T-helper 1 cell treated with Interleukin-12 subunit alpha and Interleukin-12 subunit beta and Interleukin-4 antibody, amounts not matched to agents 30 μg/mL and 1 μg/mL, for 36 hours (primary cell): ENCODE data around the gene DAGLA.

Source experiments
- H3K27ac Mint-ChIP-seq: one replicate; pipeline ENCODE4 v1.8.0; 2021; ENCODE audit warnings: mild to moderate bottlenecking, mixed read lengths
- H3K27me3 Mint-ChIP-seq: one replicate; pipeline ENCODE4 v1.8.0; 2021; ENCODE audit warnings: low read depth, mixed read lengths
- H3K36me3 Mint-ChIP-seq: one replicate; pipeline ENCODE4 v1.8.0; 2021; ENCODE audit warnings: low read depth, mixed read lengths
- H3K4me1 Mint-ChIP-seq: one replicate; pipeline ENCODE4 v1.8.0; 2021; ENCODE audit warnings: low read depth, mixed read lengths
- H3K4me3 Mint-ChIP-seq: one replicate; pipeline ENCODE4 v1.8.0; 2021; ENCODE audit warnings: mild to moderate bottlenecking, moderate library complexity, mixed read lengths
- H3K9me3 Mint-ChIP-seq: one replicate; pipeline ENCODE4 v1.8.0; 2021; ENCODE audit warnings: mixed read lengths

DAGLA gene

DNA sequence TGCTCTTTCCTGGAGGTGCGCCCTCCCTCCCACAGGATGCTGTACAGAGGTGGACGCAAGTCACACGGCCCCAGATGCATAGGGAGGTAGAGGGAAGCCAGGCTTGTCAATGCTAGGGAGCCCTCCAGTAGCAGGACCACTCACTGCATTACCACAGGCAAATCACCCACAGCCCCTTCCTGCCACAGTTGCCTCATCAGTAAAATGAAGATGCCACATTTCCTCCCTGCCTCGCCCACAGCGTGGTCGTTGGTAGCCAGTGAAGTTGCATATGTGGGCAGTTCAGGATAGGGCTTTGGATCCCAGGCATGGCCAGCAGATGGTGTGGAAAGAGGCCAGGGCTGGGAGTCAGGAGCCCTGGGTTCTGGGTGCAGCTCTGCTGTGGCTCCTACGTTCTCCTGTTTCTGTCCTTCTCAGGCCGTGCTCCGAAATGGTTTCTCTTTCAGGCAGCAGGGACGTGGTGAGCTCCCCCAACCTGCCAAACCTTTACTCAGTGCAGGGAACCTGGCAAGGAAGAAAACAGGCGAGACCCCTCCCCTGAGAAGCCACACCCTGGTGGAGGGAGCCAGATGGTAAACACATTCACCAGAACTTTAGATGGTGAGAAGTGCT, 22.6 kb downstream of the DAGLA start:
- no peaks in the 10 kb centered on the region for H3K27me3 Mint-ChIP-seq
- H3K4me3 Mint-ChIP-seq: no peak overlapping the region

DNA sequence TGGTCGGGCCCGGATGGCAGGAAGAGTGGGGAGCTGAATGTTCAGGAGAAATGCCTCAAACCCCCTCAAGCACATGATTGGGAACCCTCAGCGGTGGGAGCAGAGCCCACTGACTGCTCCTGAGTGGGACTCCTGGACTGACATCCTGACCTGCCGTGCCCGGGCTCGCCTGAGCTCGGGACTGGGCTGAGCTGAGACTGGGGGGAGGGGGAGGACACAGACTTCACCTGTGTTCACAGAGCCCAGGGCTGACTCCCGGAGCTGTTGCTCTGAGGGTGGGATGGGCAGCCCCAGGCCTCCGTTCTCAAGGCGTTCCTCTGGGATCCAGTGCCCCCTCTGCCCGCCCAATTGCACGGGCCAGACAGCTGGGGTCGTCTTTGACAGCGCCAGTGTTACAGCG, 24.6 kb downstream of the DAGLA start:
- Mint-ChIP-seq H3K4me3 (no peak overlapping the region), H3K27me3 (no peaks in the 10 kb centered on the region), H3K27ac (no peak overlapping the region), H3K4me1 (peaks cover 7% of the 10 kb centered on the region), H3K36me3 (no peaks in the 10 kb centered on the region), H3K9me3 (no peaks in the 10 kb centered on the region)

More for the DNA sequence above, 22.6 kb downstream of the DAGLA start:
- no peaks in the 10 kb centered on the region for H3K36me3 Mint-ChIP-seq
- no peak overlapping the region for H3K27ac Mint-ChIP-seq
- no peaks in the 10 kb centered on the region for H3K9me3 Mint-ChIP-seq
- peaks cover 16% of the 10 kb centered on the region for H3K4me1 Mint-ChIP-seq

- Mint-ChIP-seq H3K27me3 (no peaks in the 10 kb centered on the region), H3K36me3 (no peaks in the 10 kb centered on the region), H3K4me3 (no peak overlapping the region), H3K4me1 (peaks cover 7% of the 10 kb centered on the region), H3K9me3 (no peaks in the 10 kb centered on the region), H3K27ac (no peak overlapping the region)
Measured at GRCh38 chr11:61706452-61707400, 26.5 kb downstream of the DAGLA start.

DNA sequence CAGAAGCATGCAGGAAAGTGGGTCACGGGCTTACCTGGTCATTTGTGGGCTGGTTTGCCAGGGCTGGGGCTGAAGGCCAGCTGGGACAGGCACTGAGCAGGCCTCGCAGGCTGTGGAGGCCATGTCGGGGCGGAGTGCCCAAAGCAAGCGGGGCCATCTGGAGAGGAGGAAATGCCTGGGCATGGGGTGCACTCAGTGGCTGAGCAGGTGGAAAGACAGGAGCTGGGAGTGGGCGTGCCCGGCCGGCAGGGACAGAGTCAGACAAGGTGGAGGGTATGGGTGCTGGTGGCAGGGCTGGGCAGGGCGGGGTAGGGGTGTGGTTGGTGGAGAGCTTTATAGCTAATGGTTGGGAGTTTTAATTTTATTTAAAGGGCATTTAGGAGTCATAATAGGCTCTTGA, 27.4 kb downstream of the DAGLA start:
- no peak overlapping the region for H3K4me3 Mint-ChIP-seq
- H3K36me3 Mint-ChIP-seq: no peaks in the 10 kb centered on the region
- H3K27ac Mint-ChIP-seq: no peak overlapping the region
- H3K9me3 Mint-ChIP-seq: no peaks in the 10 kb centered on the region
- peaks cover 7% of the 10 kb centered on the region for H3K4me1 Mint-ChIP-seq
- no peaks in the 10 kb centered on the region for H3K27me3 Mint-ChIP-seq

DNA sequence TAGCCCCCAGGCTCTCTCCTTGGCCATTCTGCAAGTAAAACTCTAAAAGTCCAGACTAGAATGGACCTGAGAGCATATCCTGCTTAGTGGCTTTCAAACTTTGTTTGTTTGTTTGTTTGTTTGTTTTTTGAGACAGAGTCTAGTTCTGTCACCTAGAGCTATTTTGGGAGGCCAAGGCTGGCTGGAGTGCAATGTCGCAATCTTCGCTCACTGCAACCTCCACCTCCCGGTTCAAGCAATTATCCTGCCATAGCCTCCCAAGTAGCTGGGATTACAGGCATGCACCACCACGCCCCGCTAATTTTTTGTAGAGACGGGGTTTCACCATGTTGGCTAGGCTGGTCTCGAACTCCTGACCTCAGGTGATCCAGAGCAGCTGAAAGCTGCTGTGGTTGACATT, 28.9 kb downstream of the DAGLA start:
- no peak overlapping the region for H3K27ac Mint-ChIP-seq
- no peaks in the 10 kb centered on the region for H3K27me3 Mint-ChIP-seq
- no peaks in the 10 kb centered on the region for H3K36me3 Mint-ChIP-seq
- no peak overlapping the region for H3K4me3 Mint-ChIP-seq
- H3K4me1 Mint-ChIP-seq: peaks cover 3% of the 10 kb centered on the region
- no peaks in the 10 kb centered on the region for H3K9me3 Mint-ChIP-seq

DNA sequence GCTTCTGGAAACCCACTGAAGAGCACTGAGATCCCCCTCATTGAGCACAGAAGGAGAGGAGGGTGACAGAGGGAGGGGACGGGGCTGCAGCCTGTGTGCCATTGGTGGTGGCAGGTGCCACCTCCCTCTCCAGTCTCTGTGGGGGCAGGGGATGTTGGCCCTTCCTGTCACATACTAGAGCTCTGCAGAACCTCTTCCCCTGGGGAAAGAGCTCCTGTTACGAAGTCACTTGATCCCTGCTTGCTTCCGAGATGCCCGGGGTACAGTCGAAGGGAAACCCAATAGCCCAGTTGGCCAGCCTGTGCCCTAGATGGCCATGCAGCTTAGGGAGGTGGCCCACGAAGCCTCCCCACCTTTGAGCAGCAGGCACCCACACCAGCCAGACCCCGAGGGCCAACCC, 29.4 kb downstream of the DAGLA start:
- Mint-ChIP-seq H3K9me3 (no peaks in the 10 kb centered on the region), H3K4me1 (peaks cover 3% of the 10 kb centered on the region), H3K36me3 (no peaks in the 10 kb centered on the region), H3K27ac (no peak overlapping the region), H3K27me3 (no peaks in the 10 kb centered on the region), H3K4me3 (no peak overlapping the region)

GRCh38 chr11:61710019-61710418, 29.8 kb downstream of the DAGLA start:
- no peak overlapping the region for H3K27ac Mint-ChIP-seq

DNA sequence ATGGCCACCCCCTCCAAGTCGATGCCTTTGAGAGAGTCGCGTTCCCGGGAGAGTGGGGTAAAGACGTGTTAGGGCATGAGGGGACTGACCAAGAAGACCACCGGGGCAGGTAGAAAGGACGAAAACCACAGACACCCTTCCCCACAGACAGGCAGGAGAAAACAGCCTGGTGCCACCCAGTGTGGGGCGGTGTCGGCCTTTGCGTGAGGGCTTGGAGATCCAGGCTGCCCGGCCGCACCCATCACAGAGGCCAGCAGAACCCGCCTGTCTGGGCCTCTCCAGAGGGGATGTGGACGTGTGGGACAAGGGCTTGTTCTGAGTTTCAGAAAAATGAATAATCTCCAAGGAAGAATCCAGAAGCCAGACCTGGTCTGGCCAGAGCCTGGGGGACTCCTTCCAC, 30.8 kb downstream of the DAGLA start:
- H3K4me1 Mint-ChIP-seq: no peaks in the 10 kb centered on the region
- no peaks in the 10 kb centered on the region for H3K36me3 Mint-ChIP-seq
- no peak overlapping the region for H3K4me3 Mint-ChIP-seq
- no peaks in the 10 kb centered on the region for H3K9me3 Mint-ChIP-seq
- no peak overlapping the region for H3K27ac Mint-ChIP-seq
- H3K27me3 Mint-ChIP-seq: no peaks in the 10 kb centered on the region

More at GRCh38 chr11:61710019-61710418, 29.8 kb downstream of the DAGLA start:
- Mint-ChIP-seq H3K9me3 (no peaks in the 10 kb centered on the region), H3K4me1 (peaks cover 3% of the 10 kb centered on the region), H3K36me3 (no peaks in the 10 kb centered on the region), H3K27me3 (no peaks in the 10 kb centered on the region), H3K4me3 (no peak overlapping the region)

DNA sequence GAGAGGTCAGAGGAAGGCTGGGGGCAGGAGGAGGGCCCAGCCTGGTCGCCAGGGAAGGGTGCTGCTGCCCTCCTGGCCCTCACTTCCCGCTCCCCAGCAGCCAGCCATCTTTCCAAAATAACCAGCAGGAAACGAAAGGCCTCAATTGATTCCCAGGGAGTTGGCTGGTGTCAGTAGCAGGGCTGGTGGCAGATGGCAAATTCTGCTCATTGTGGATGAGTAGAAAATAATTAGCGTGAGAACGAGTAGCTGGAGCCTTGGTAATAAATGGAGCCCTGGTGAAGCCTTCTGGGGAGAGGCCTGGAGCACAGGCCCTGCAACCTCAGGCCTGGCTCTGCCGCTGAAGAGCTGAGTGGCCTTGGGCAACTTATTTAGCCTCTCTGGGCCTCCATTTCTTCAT, 31.3 kb downstream of the DAGLA start:
- Mint-ChIP-seq H3K36me3 (no peaks in the 10 kb centered on the region), H3K9me3 (no peaks in the 10 kb centered on the region), H3K4me1 (no peaks in the 10 kb centered on the region), H3K27me3 (no peaks in the 10 kb centered on the region), H3K4me3 (no peak overlapping the region), H3K27ac (no peak overlapping the region)

- H3K36me3 Mint-ChIP-seq: no peaks in the 10 kb centered on the region
- H3K9me3 Mint-ChIP-seq: no peaks in the 10 kb centered on the region
- H3K4me1 Mint-ChIP-seq: no peaks in the 10 kb centered on the region
- no peak overlapping the region for H3K27ac Mint-ChIP-seq
- no peaks in the 10 kb centered on the region for H3K27me3 Mint-ChIP-seq
- no peak overlapping the region for H3K4me3 Mint-ChIP-seq
Measured at GRCh38 chr11:61712314-61712713, 32.1 kb downstream of the DAGLA start.

GRCh38 chr11:61712846-61713245, 32.7 kb downstream of the DAGLA start:
- no peaks in the 10 kb centered on the region for H3K36me3 Mint-ChIP-seq
- H3K9me3 Mint-ChIP-seq: no peaks in the 10 kb centered on the region
- no peaks in the 10 kb centered on the region for H3K4me1 Mint-ChIP-seq
- H3K27ac Mint-ChIP-seq: no peak overlapping the region
- H3K27me3 Mint-ChIP-seq: no peaks in the 10 kb centered on the region
- no peak overlapping the region for H3K4me3 Mint-ChIP-seq

DNA sequence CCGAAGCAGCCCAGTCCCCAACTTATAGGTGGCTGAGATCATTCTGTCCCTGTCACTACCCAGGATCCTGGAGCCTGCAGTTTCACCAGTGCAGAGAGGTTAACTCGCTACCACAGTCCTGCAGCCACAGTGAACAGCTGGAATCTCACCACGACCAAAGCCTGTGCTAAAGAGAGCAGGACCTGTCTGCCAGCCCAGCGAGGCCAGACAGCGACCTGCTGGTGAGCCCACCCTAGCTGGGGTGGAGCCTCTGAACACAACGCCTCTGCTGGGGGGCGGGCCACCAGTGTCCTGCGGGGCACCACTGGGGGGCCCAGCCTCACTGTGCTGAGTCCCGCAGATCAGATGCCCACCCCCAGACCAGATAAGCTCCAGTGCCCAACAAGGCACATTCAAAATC, 33.3 kb downstream of the DAGLA start:
- Mint-ChIP-seq H3K4me1 (no peaks in the 10 kb centered on the region), H3K27ac (no peak overlapping the region), H3K4me3 (no peak overlapping the region), H3K27me3 (no peaks in the 10 kb centered on the region), H3K9me3 (no peaks in the 10 kb centered on the region), H3K36me3 (no peaks in the 10 kb centered on the region)

GRCh38 chr11:61713906-61714305, 33.7 kb downstream of the DAGLA start:
- no peaks in the 10 kb centered on the region for H3K36me3 Mint-ChIP-seq
- H3K9me3 Mint-ChIP-seq: no peaks in the 10 kb centered on the region
- no peaks in the 10 kb centered on the region for H3K4me1 Mint-ChIP-seq
- H3K27ac Mint-ChIP-seq: no peak overlapping the region
- no peak overlapping the region for H3K4me3 Mint-ChIP-seq
- H3K27me3 Mint-ChIP-seq: no peaks in the 10 kb centered on the region

- no peaks in the 10 kb centered on the region for H3K4me1 Mint-ChIP-seq
- H3K27me3 Mint-ChIP-seq: no peaks in the 10 kb centered on the region
- no peak overlapping the region for H3K27ac Mint-ChIP-seq
- H3K4me3 Mint-ChIP-seq: no peak overlapping the region
- no peaks in the 10 kb centered on the region for H3K9me3 Mint-ChIP-seq
- H3K36me3 Mint-ChIP-seq: no peaks in the 10 kb centered on the region
Measured at GRCh38 chr11:61714316-61714715, 34.1 kb downstream of the DAGLA start.

DNA sequence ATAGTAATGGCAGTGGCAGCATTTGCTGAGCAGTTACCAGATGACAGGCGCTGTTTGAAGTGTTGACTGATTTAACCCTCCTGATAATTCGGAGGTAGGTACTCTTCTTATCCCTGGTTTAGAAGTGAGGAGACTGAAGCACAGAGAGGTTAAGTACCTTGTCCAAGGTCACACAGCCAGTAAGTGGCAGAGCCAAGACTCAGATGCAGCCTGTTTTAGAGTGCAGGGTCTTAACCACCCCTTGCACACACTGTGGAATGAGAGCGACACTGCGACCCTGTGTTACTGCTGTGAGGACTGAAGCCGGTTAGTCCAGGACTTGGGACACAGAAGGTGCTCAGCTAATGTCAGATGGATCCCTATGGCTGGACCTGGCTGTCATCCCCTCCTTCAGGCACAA, 34.7 kb downstream of the DAGLA start:
- no peaks in the 10 kb centered on the region for H3K9me3 Mint-ChIP-seq
- no peak overlapping the region for H3K27ac Mint-ChIP-seq
- H3K36me3 Mint-ChIP-seq: no peaks in the 10 kb centered on the region
- no peaks in the 10 kb centered on the region for H3K27me3 Mint-ChIP-seq
- H3K4me3 Mint-ChIP-seq: no peak overlapping the region
- no peaks in the 10 kb centered on the region for H3K4me1 Mint-ChIP-seq
